Chondrocyte (in vitro differentiated cells): ENCODE data around the gene NSMF. TPM values are rescaled to one million over a fixed set of nuclear protein-coding genes. Genes with fewer than 3 reads are reported as not detected.
A peak's percentile ranks its signal among the peaks of the same experiment; 100 is the strongest.

ENCODE experiments used
- DNase-seq: peaks from one replicate; pipeline ENCODE4 v3.0.0; 2021; ENCODE audit warnings: mixed read lengths, low spot score
- H3K27ac Mint-ChIP-seq: one replicate; pipeline ENCODE4 v1.8.0; 2021; ENCODE audit warnings: mild to moderate bottlenecking, moderate library complexity, mixed read lengths; ENCODE audit not compliant: unreplicated experiment
- H3K27me3 Mint-ChIP-seq: 2 replicates; pipeline ENCODE4 v1.8.0; 2021; ENCODE audit warnings: low read depth, mixed read lengths
- H3K36me3 Mint-ChIP-seq: 2 replicates; pipeline ENCODE4 v1.8.0; 2021; ENCODE audit warnings: low read depth, mixed read lengths
- H3K4me1 Mint-ChIP-seq: 2 replicates; pipeline ENCODE4 v1.8.0; 2021; ENCODE audit warnings: low read depth, mild to moderate bottlenecking, mixed read lengths
- H3K4me3 Mint-ChIP-seq: one replicate; pipeline ENCODE4 v1.8.0; 2021; ENCODE audit warnings: mild to moderate bottlenecking, moderate library complexity, mixed read lengths; ENCODE audit not compliant: unreplicated experiment
- H3K9me3 Mint-ChIP-seq: 2 replicates; pipeline ENCODE4 v1.8.0; 2021; ENCODE audit warnings: low read depth, mixed read lengths
- total RNA-seq: library from RNA; stranded (reverse); gene quantifications from 3 replicates; pipeline ENCODE4 v1.2.1, GENCODE V29; 2021
- TF ChIP-seq, protein P1 (sequence below): fragments of 200-600 bp; sonication (generic); IDR thresholded peaks from 2 replicates; pipeline ENCODE4 v1.5.0; 2021; ENCODE audit warnings: antibody characterized with exemption, mild to moderate bottlenecking, moderate library complexity

Gene NSMF
- total RNA-seq, 1 donor from 2014 or later = 86.1 TPM

- no peak overlapping the region for H3K27ac Mint-ChIP-seq
- H3K27me3 Mint-ChIP-seq = no peaks in the 10 kb centered on the region
- H3K4me1 Mint-ChIP-seq = peaks cover 31% of the 10 kb centered on the region
- no peaks in the 10 kb centered on the region for H3K9me3 Mint-ChIP-seq
- H3K36me3 Mint-ChIP-seq = no peaks in the 10 kb centered on the region
- TF ChIP-seq, protein P1, sequence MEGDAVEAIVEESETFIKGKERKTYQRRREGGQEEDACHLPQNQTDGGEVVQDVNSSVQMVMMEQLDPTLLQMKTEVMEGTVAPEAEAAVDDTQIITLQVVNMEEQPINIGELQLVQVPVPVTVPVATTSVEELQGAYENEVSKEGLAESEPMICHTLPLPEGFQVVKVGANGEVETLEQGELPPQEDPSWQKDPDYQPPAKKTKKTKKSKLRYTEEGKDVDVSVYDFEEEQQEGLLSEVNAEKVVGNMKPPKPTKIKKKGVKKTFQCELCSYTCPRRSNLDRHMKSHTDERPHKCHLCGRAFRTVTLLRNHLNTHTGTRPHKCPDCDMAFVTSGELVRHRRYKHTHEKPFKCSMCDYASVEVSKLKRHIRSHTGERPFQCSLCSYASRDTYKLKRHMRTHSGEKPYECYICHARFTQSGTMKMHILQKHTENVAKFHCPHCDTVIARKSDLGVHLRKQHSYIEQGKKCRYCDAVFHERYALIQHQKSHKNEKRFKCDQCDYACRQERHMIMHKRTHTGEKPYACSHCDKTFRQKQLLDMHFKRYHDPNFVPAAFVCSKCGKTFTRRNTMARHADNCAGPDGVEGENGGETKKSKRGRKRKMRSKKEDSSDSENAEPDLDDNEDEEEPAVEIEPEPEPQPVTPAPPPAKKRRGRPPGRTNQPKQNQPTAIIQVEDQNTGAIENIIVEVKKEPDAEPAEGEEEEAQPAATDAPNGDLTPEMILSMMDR = no peak
- H3K4me3 Mint-ChIP-seq = no peak overlapping the region
- DNase-seq = no peak
Measured at GRCh38 chr9:137416006-137416562, 43.0 kb downstream of the NSMF start.

DNA sequence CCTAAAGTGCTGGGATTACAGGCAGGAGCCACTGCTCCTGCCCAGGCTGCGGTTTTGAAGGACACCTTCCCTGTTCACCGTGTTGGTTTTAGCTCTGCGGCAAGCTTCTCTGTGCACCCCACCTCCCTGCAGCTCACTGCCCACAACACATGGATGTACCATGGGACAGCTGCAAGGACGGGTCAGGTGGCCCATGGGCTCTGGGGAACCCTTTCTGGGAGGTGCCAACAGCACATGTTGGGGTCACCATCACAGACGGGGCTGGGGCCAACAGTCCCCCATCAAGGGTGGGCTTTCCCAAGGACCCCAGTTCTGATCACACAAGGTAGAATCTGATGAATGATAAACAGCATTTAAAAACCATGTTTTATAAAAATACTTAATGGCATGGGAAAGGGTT lies 43.7 kb downstream of the NSMF start:
- no peak overlapping the region for H3K4me3 Mint-ChIP-seq
- H3K27me3 Mint-ChIP-seq = no peaks in the 10 kb centered on the region
- no peak overlapping the region for H3K27ac Mint-ChIP-seq
- H3K9me3 Mint-ChIP-seq = no peaks in the 10 kb centered on the region
- TF ChIP-seq, protein P1 = no peak
- no peak for DNase-seq
- peaks cover 33% of the 10 kb centered on the region for H3K4me1 Mint-ChIP-seq
- no peaks in the 10 kb centered on the region for H3K36me3 Mint-ChIP-seq

DNA sequence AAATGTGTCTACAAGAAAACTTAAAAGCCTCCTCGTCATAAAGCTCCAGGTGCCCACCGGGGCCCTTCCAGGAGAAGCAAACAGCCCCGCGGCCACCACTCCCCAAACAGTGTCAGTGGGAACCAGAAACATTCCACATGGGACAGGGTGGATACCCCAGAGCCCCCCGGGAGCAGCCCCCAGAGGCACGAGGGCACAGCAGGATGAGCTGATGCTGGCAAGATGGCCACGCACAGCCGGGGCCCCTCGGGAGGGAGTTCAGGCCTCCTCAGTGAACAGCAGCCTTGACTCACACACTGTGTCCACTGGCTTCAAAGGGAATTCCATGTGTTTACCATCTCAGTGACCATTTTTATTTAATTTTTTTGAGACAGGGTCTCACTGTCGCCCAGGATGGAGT lies 46.7 kb downstream of the NSMF start:
- H3K4me3 Mint-ChIP-seq = no peak overlapping the region
- no peak for DNase-seq
- H3K36me3 Mint-ChIP-seq = no peaks in the 10 kb centered on the region
- no peaks in the 10 kb centered on the region for H3K27me3 Mint-ChIP-seq
- TF ChIP-seq, protein P1 = no peak
- H3K27ac Mint-ChIP-seq = peak overlapping the region; percentile 74
- no peaks in the 10 kb centered on the region for H3K9me3 Mint-ChIP-seq
- peaks cover 35% of the 10 kb centered on the region for H3K4me1 Mint-ChIP-seq

DNA sequence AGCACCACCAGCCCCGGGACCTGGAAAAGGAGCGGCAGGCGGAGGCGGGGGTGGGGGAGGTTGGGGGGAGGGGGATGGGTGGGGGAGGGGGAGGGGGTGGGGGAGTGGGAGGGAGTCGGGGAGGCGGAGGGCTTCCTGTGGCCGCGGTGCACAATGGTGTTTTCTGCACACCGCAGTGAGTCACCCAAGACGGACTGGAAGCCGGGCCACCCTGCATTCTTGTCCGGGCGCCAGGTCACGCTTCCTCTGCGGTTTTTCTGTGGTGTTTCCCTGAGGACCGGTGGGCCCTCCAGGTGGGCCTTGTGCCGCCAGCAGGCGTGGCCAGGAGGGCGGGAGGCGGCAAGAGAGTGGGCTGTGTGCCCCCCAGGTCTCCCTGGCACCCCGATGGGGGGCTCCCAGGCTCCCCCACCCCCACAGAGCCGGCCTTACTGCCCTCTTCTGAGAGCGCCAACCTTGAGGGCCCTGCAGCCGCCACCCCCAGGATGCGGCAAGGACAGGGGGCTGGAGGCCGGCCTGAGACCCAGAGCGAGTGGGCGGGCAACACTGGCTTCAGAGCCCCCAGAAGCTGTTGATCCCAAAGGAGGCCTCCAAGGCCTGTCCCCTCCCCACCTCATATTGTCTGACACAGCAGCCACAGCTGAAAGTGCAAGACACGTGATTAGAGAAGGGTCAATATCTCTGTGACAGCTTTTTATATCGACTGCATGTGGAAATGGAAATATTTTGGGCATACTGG lies 47.3 kb downstream of the NSMF start:
- Mint-ChIP-seq H3K36me3 (no peaks in the 10 kb centered on the region), H3K4me1 (peaks cover 35% of the 10 kb centered on the region), H3K9me3 (no peaks in the 10 kb centered on the region), H3K27me3 (no peaks in the 10 kb centered on the region), H3K27ac (peak overlapping the region; percentile 74), H3K4me3 (no peak overlapping the region)
- TF ChIP-seq, protein P1 = no peak
- DNase-seq = no peak

GRCh38 chr9:137411260-137411644 lies 47.9 kb downstream of the NSMF start:
- Mint-ChIP-seq H3K27me3 (no peaks in the 10 kb centered on the region), H3K4me1 (peaks cover 35% of the 10 kb centered on the region), H3K27ac (peak overlapping the region; percentile 17), H3K36me3 (no peaks in the 10 kb centered on the region), H3K4me3 (no peak overlapping the region), H3K9me3 (no peaks in the 10 kb centered on the region)
- TF ChIP-seq, protein P1 = no peak
- no peak for DNase-seq
